Measurements from ENCODE around the gene SLIT3.

DNA sequence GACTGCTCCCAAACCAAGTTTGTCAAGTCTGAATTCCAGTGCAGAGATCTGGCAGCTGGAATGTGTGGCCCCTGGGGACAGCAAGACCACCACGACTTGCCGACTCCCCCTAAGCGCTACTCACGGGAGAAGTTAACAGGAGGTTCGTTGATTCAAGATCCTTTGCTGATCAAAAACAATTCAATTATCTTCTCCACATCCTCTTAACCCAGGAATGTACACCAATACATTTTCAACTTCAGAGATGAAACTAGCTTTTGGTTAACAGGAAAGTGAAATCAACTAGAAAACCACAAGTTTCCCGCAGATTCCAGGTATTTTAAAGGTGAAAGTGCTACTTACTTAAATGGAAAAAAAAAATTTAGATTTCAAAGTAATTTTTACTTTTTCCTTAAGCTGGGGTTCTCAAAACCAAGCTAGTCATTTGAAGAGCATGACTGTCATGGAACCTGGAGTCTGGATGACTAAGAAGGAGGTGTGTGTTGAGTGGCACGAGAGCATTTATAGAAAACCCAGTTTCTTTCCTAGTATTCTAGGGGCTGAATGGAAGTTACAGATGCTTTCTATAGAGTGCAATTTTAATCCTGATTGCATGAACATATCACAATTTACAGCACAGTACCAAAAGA is 464.2 kb downstream of the SLIT3 start:
- TF ChIP-seq RARB (CRISPR knock-in tag; IDR thresholded peaks at IDR 0.05): no peak
- TF ChIP-seq TOX (CRISPR knock-in tag; IDR thresholded peaks at IDR 0.05; ENCODE audit: borderline replicate concordance): no peak
- no peak for TF ChIP-seq ZC3H10 (CRISPR knock-in tag; IDR thresholded peaks at IDR 0.05)
- no peak for TF ChIP-seq BACH2 (CRISPR knock-in tag; IDR thresholded peaks at IDR 0.05; ENCODE audit: borderline replicate concordance)
- TF ChIP-seq ZFP3 (CRISPR knock-in tag; IDR thresholded peaks at IDR 0.05): no peak
- TF ChIP-seq ZFP30 (CRISPR knock-in tag; IDR thresholded peaks at IDR 0.05): no peak
- no peak for TF ChIP-seq ZNF8 (CRISPR knock-in tag; IDR thresholded peaks at IDR 0.05)
- TF ChIP-seq PPARA (CRISPR knock-in tag; IDR thresholded peaks at IDR 0.05; ENCODE audit: borderline replicate concordance): no peak
- no peak for TF ChIP-seq GLIS3 (CRISPR knock-in tag; IDR thresholded peaks at IDR 0.05)
- no peak for TF ChIP-seq TCF4 (CRISPR knock-in tag; IDR thresholded peaks at IDR 0.05; ENCODE audit: borderline replicate concordance)
- TF ChIP-seq ZNF565 (CRISPR knock-in tag; conservative IDR thresholded peaks at IDR 0.05; ENCODE audit: low read depth): no peak
- TF ChIP-seq, protein P1, sequence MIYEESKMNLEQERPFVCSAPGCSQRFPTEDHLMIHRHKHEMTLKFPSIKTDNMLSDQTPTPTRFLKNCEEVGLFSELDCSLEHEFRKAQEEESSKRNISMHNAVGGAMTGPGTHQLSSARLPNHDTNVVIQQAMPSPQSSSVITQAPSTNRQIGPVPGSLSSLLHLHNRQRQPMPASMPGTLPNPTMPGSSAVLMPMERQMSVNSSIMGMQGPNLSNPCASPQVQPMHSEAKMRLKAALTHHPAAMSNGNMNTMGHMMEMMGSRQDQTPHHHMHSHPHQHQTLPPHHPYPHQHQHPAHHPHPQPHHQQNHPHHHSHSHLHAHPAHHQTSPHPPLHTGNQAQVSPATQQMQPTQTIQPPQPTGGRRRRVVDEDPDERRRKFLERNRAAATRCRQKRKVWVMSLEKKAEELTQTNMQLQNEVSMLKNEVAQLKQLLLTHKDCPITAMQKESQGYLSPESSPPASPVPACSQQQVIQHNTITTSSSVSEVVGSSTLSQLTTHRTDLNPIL (CRISPR knock-in tag; IDR thresholded peaks at IDR 0.05; ENCODE audit: low read depth): no peak

Data from SK-N-SH treated with all-trans-retinoic acid at 6 μM for 48 hours (cell line).